ENCODE measurements around the gene PASK. TPM values are rescaled to one million over a fixed set of nuclear protein-coding genes. Genes with fewer than 3 reads are reported as not detected.

Gene PASK
- total RNA-seq, 1 donor from 2014 or later = 60.4 TPM

DNA sequence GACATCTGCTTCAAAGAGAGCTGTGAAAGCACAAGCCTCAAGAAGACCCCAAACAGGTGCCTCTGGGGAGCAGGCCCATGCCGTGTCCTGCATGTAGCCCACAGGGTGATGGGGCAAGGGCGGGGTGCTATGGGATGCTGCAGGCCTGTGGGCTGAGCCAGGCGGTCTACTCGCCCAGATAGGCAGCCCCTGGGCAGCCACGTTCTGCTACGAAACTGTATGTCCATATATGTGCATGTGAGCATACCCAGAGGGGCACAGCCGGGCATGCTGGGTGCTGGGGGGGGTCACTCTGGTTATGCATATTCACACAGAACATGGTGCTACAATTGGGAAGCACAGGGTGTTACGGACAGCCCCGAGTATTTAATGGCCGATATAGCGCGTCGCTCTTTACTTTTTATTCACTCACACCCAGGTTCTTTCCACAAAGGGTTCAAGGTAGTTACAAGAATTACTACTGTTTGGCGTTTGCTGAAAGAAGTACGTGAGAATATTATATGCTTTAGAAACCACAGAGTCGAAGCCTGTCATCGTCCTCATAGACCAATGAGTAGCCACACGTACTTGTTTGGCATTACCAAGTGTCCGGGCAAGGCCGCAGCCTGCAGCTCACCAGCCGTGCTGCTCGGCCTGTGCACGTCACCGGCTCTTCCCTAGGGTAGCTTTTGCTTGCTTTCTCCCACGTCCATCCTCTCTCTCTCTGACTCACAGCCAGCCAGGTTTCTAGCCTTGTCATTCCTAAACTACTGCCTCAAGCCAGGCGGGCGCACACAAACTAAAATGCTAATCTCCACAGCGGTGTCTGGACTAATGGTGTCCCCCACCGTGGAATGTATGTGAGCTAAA lies 61.6 kb downstream of the PASK start:
- Mint-ChIP-seq H3K9me3 (ENCODE audit: low read depth) (peaks cover 3% of the 10 kb centered on the region), H3K27ac (no peak overlapping the region), H3K36me3 (ENCODE audit: insufficient read depth) (peaks cover 38% of the 10 kb centered on the region), H3K27me3 (no peaks in the 10 kb centered on the region), H3K4me1 (ENCODE audit: low read depth) (peaks cover 3% of the 10 kb centered on the region), H3K4me3 (ENCODE audit: low read depth) (no peak overlapping the region)
- TF ChIP-seq, protein P1, sequence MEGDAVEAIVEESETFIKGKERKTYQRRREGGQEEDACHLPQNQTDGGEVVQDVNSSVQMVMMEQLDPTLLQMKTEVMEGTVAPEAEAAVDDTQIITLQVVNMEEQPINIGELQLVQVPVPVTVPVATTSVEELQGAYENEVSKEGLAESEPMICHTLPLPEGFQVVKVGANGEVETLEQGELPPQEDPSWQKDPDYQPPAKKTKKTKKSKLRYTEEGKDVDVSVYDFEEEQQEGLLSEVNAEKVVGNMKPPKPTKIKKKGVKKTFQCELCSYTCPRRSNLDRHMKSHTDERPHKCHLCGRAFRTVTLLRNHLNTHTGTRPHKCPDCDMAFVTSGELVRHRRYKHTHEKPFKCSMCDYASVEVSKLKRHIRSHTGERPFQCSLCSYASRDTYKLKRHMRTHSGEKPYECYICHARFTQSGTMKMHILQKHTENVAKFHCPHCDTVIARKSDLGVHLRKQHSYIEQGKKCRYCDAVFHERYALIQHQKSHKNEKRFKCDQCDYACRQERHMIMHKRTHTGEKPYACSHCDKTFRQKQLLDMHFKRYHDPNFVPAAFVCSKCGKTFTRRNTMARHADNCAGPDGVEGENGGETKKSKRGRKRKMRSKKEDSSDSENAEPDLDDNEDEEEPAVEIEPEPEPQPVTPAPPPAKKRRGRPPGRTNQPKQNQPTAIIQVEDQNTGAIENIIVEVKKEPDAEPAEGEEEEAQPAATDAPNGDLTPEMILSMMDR (IDR thresholded peaks at IDR 0.05; ENCODE audit: unreplicated experiment) = no peak
- no peak for DNase-seq (ENCODE audit: low spot score, unreplicated experiment)

DNA sequence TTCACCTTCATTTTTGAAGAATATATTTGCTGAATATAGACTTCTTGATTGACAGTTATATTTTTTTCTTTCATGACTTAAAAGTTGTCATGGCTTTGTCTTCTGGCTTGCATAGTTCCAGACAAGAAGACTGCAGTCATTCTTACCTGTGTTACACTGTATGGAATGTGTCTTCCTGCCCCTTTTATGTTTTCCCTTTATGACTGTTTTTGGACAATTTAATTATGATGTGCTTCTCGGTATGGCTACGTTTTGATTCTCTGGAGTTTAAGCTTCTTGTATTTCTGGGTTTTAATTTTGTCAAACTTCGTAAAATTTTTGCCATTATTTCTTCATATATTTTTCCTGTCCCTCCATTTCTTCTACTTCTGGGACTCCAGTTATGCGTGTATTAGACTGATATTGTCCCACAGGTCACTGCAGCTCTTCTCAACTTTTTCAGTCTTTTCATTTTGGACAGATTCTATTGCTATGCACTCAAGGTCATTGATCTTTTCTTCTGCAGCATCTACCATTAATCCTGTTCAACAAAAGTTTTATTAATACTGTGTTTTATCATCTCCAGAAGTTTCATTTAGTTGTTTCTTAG lies 64.3 kb downstream of the PASK start:
- H3K4me3 Mint-ChIP-seq (ENCODE audit: low read depth) = no peak overlapping the region
- peaks cover 30% of the 10 kb centered on the region for H3K36me3 Mint-ChIP-seq (ENCODE audit: insufficient read depth)
- H3K27me3 Mint-ChIP-seq = no peaks in the 10 kb centered on the region
- H3K9me3 Mint-ChIP-seq (ENCODE audit: low read depth) = peaks cover 3% of the 10 kb centered on the region
- H3K27ac Mint-ChIP-seq = no peak overlapping the region
- peaks cover 3% of the 10 kb centered on the region for H3K4me1 Mint-ChIP-seq (ENCODE audit: low read depth)
- TF ChIP-seq, protein P1 (IDR thresholded peaks at IDR 0.05; ENCODE audit: unreplicated experiment) = no peak
- DNase-seq (ENCODE audit: low spot score, unreplicated experiment) = no peak

DNA sequence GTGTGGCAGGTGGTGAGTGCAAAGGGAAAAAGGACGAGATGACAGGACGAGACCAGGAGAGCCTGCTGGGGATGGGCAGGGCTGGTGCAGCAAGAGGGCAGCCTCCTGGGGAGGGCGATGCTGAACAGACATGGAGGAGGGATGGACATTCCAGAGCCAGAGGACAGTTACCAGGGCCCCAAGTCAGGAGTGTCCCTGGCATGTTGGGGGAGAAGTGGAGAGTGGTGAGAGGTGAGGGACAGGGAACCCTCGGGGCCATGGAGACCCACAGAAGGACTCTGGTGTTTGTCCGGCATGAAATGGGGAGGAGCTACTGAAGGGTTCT lies 66.2 kb downstream of the PASK start:
- Mint-ChIP-seq H3K27ac (no peak overlapping the region), H3K36me3 (ENCODE audit: insufficient read depth) (peaks cover 25% of the 10 kb centered on the region), H3K9me3 (ENCODE audit: low read depth) (peaks cover 3% of the 10 kb centered on the region), H3K4me3 (ENCODE audit: low read depth) (no peak overlapping the region), H3K4me1 (ENCODE audit: low read depth) (peaks cover 3% of the 10 kb centered on the region), H3K27me3 (no peaks in the 10 kb centered on the region)
- TF ChIP-seq, protein P1 (IDR thresholded peaks at IDR 0.05; ENCODE audit: unreplicated experiment) = no peak
- no peak for DNase-seq (ENCODE audit: low spot score, unreplicated experiment)

DNA sequence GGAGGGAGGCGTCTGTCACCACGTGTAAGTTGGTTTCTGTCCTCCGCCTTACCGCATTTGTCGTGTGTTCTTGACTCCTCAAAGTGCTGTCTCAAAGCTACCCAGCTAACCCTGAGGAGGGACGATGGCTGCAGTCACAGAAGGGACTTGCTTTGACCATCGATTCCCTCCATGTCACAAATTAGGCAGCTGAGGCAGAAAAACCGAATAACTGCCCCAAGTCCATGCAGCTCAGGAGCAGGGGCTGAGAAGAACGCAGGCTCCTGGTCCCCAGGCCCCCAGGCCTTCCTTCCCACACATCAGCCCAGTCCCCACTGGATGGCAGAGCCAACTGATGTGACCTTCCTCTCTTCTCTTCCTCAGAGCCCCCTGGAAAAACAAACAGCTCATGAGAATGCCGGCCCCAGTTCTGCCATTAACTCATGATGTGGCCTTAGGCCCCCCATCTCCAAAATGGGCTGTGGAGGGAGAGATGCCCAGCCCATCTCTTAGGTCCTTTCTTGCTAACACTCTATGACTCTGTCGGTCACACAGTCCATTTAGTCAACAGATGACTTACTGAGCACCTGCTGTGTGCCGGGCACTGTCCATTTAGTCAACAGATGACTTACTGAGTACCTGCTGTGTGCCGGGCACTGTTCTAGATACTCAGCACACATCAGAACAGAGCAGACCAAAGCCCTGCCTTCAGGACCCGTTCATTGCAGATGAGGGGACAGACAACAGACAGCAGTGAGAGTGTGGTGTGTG lies 66.8 kb downstream of the PASK start:
- H3K9me3 Mint-ChIP-seq (ENCODE audit: low read depth) = peaks cover 3% of the 10 kb centered on the region
- no peak overlapping the region for H3K4me3 Mint-ChIP-seq (ENCODE audit: low read depth)
- peaks cover 21% of the 10 kb centered on the region for H3K36me3 Mint-ChIP-seq (ENCODE audit: insufficient read depth)
- no peak for DNase-seq (ENCODE audit: low spot score, unreplicated experiment)
- H3K27ac Mint-ChIP-seq = no peak overlapping the region
- TF ChIP-seq, protein P1 (IDR thresholded peaks at IDR 0.05; ENCODE audit: unreplicated experiment) = no peak
- H3K4me1 Mint-ChIP-seq (ENCODE audit: low read depth) = peaks cover 3% of the 10 kb centered on the region
- H3K27me3 Mint-ChIP-seq = no peaks in the 10 kb centered on the region

DNA sequence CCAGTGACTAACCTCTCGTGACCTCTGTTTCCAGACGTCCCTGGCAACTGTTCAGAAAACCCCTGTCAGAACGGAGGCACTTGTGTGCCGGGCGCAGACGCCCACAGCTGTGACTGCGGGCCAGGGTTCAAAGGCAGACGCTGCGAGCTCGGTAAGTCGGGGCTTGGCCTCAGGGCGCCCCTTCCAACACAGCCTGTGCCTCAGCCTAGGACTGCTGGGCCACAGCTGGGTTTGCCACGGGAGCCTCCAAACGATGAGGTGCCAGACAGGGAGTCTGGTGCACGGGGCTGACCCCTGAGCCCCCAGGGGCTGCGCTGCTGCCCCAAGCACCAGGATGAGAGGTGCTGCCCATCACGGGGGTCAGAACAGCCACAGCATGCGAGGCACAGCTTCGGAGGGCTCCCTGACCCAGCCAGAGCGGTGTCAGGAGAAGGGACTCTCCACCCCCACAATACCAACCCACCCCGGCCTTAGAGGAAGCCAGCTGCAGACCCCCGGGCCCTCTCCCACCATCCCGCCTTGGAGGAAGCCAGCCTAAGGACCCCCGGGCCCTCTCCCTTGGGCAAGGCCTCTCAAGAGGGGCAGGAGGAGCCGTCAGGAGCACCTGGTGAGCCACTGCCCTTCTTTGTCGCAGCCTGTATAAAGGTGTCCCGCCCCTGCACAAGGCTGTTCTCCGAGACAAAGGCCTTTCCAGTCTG lies 67.5 kb downstream of the PASK start:
- Mint-ChIP-seq H3K27ac (no peak overlapping the region), H3K36me3 (ENCODE audit: insufficient read depth) (peaks cover 20% of the 10 kb centered on the region), H3K27me3 (no peaks in the 10 kb centered on the region), H3K4me3 (ENCODE audit: low read depth) (no peak overlapping the region), H3K9me3 (ENCODE audit: low read depth) (peaks cover 3% of the 10 kb centered on the region), H3K4me1 (ENCODE audit: low read depth) (peaks cover 3% of the 10 kb centered on the region)
- TF ChIP-seq, protein P1 (IDR thresholded peaks at IDR 0.05; ENCODE audit: unreplicated experiment) = no peak
- no peak for DNase-seq (ENCODE audit: low spot score, unreplicated experiment)
